Liver (tissue), 9 donors: ENCODE measurements around the gene SALL1. TPM values are rescaled to one million over a fixed set of nuclear protein-coding genes. Genes with fewer than 3 reads are reported as not detected.

ENCODE experiments used
- DNase-seq: peaks from one replicate; pipeline ENCODE4 v3.0.0-alpha.2; 2017; ENCODE audit warnings: low spot score
- H3K27ac ChIP-seq, 2 donors: one replicate each; pipeline ENCODE4 v1.7.0; 2013; ENCODE audit warnings: inconsistent platforms in 2 of 2, low read length in 2 of 2, control low read depth in 1 of 2, low read depth in 1 of 2, mild to moderate bottlenecking in 1 of 2
- H3K27me3 ChIP-seq, 4 donors: one replicate each; pipeline versions ENCODE4 v1.6.1 to v1.7.0; 2013; ENCODE audit warnings: low read length in 3 of 4, inconsistent platforms in 1 of 4, mild to moderate bottlenecking in 1 of 4, moderate library complexity in 1 of 4; ENCODE audit not compliant: control insufficient read depth in 4 of 4, insufficient read depth in 4 of 4
- H3K36me3 ChIP-seq, 4 donors: one replicate each; pipeline versions ENCODE4 v1.6.1 to v1.7.0; 2013; ENCODE audit warnings: low read length in 3 of 4, mild to moderate bottlenecking in 3 of 4, low read depth in 1 of 4, moderate library complexity in 1 of 4; ENCODE audit not compliant: control insufficient read depth in 4 of 4, insufficient read depth in 3 of 4
- H3K4me1 ChIP-seq, 4 donors: one replicate each; pipeline versions ENCODE4 v1.6.1 to v1.7.0; 2013; ENCODE audit warnings: low read length in 3 of 4, mild to moderate bottlenecking in 3 of 4, moderate library complexity in 1 of 4; ENCODE audit not compliant: control insufficient read depth in 4 of 4, insufficient read depth in 4 of 4
- H3K4me3 ChIP-seq, 3 donors: one replicate each; pipeline versions ENCODE4 v1.6.1 to v1.7.0; 2013; ENCODE audit warnings: low read length in 3 of 3, control low read depth in 1 of 3, low read depth in 1 of 3, mild to moderate bottlenecking in 1 of 3
- H3K9ac ChIP-seq, 2 donors: one replicate each; pipeline ENCODE4 v1.7.0; 2013; ENCODE audit warnings: low read length in 2 of 2, mild to moderate bottlenecking in 2 of 2, moderate library complexity in 2 of 2, control low read depth in 1 of 2, low read depth in 1 of 2
- H3K9me3 ChIP-seq, 4 donors: one replicate each; pipeline versions ENCODE4 v1.6.1 to v1.7.0; 2013; ENCODE audit warnings: low read length in 3 of 4; ENCODE audit not compliant: control insufficient read depth in 4 of 4
- ATF3 ChIP-seq: IDR thresholded peaks from 2 replicates; pipeline ENCODE4 v1.6.1; 2016; ENCODE audit warnings: antibody characterized with exemption
- CTCF ChIP-seq: fragments of 150-350 bp; IDR thresholded peaks from 2 replicates; pipeline ENCODE4 v1.5.1; 2017; ENCODE audit warnings: improper control_type of control experiment, low read depth, low read length; ENCODE audit not compliant: missing input control
- EGR1 ChIP-seq, 2 donors: IDR thresholded peaks; 2 replicates each; pipeline ENCODE4 v1.6.1; 2016 to 2018; ENCODE audit warnings: antibody characterized with exemption in 2 of 2, low read depth in 2 of 2
- FOXA1 ChIP-seq: IDR thresholded peaks from 2 replicates; pipeline ENCODE4 v1.6.1; 2016; ENCODE audit warnings: antibody characterized with exemption
- FOXA2 ChIP-seq: IDR thresholded peaks from 2 replicates; pipeline ENCODE4 v1.6.1; 2016; ENCODE audit warnings: antibody characterized with exemption
- GABPA ChIP-seq, 2 donors: IDR thresholded peaks in 1 of 2; conservative IDR thresholded peaks in 1 of 2; 2 replicates each; pipeline ENCODE4 v1.6.1; 2016; ENCODE audit warnings: antibody characterized with exemption in 2 of 2, mild to moderate bottlenecking in 1 of 2, moderate library complexity in 1 of 2
- HNF4A ChIP-seq, 2 donors: conservative IDR thresholded peaks; 2 replicates each; pipeline ENCODE4 v1.6.1; 2016; ENCODE audit warnings: antibody characterized with exemption in 2 of 2, mild to moderate bottlenecking in 2 of 2
- HNF4G ChIP-seq: IDR thresholded peaks from 2 replicates; pipeline ENCODE4 v1.6.1; 2016; ENCODE audit warnings: antibody characterized with exemption
- JUND ChIP-seq, 2 donors: IDR thresholded peaks; 2 replicates each; pipeline ENCODE4 v1.6.1; 2016; ENCODE audit warnings: antibody characterized with exemption in 2 of 2
- MAX ChIP-seq: IDR thresholded peaks from 2 replicates; pipeline ENCODE4 v1.6.1; 2016; ENCODE audit warnings: antibody characterized with exemption
- NR2F2 ChIP-seq: IDR thresholded peaks from 2 replicates; pipeline ENCODE4 v1.6.1; 2016; ENCODE audit warnings: antibody characterized with exemption
- RAD21 ChIP-seq, 2 donors: IDR thresholded peaks; 2 replicates each; pipeline ENCODE4 v1.6.1; 2016; ENCODE audit warnings: antibody characterized with exemption in 2 of 2, mild to moderate bottlenecking in 2 of 2
- REST ChIP-seq: IDR thresholded peaks from 2 replicates; pipeline ENCODE4 v1.6.1; 2016; ENCODE audit warnings: antibody characterized with exemption, mild to moderate bottlenecking
- RXRA ChIP-seq, 2 donors: IDR thresholded peaks; 2 replicates each; pipeline ENCODE4 v1.6.1; 2017 to 2018; ENCODE audit warnings: antibody characterized with exemption in 2 of 2, mild to moderate bottlenecking in 1 of 2
- SP1 ChIP-seq: IDR thresholded peaks from 2 replicates; pipeline ENCODE4 v1.6.1; 2018; ENCODE audit warnings: antibody characterized with exemption, mild to moderate bottlenecking
- TAF1 ChIP-seq: conservative IDR thresholded peaks from 2 replicates; pipeline ENCODE4 v1.6.1; 2016; ENCODE audit warnings: antibody characterized with exemption, mild to moderate bottlenecking
- YY1 ChIP-seq: IDR thresholded peaks from 2 replicates; pipeline ENCODE4 v1.6.1; 2016; ENCODE audit warnings: antibody characterized with exemption, mild to moderate bottlenecking
- ZBTB33 ChIP-seq: IDR thresholded peaks from 2 replicates; pipeline ENCODE4 v1.6.1; 2016; ENCODE audit warnings: antibody characterized with exemption
- WGBS: extraction: QIAGEN DNeasy Blood & Tissue Kit; methylation state at CpG from one replicate; pipeline ENCODE4 v1.1.7; 2013; 5-methylcytosine and 5-hydroxymethylcytosine counted together
- polyA plus RNA-seq, 2 donors: library from polyadenylated mRNA; stranded (reverse) in 1 of 2; unstranded in 1 of 2; fragments of 200-250 nt in 1 of 2; fragments of >200 nt in 1 of 2; fragmentation: Nextera tagmentation in 1 of 2; extraction: Ambion mirVana in 1 of 2; gene quantifications; one replicate each; pipeline versions ENCODE4 v1.2.1 to v1.2.3, GENCODE V29; 2013 to 2015
- total RNA-seq, 2 donors: library from RNA; depleted of rRNA; stranded (reverse); fragments of >200 nt; gene quantifications; one replicate each; pipeline ENCODE4 v1.2.3, GENCODE V29; 2014
- donor health status: healthy.
- donor health status: healthy.
- donor health status: healthy.
- donor health status: healthy.
- donor health status: healthy.

The SALL1 gene
- total and polyA plus RNA-seq, 4 donors: 1.8 to 13.4 (median 11.7) TPM

- TF ChIP-seq HNF4A (conservative IDR thresholded peaks at IDR 0.05): peak; percentile 92 to 94
- TF ChIP-seq TAF1: peak; percentile 48
These were observed 30.2 kb downstream of the SALL1 start (continued) for GRCh38 chr16:51120730-51121347.

- peaks cover 2 to 80% (median 47%) of the 10 kb centered on the region in 4 donors for H3K4me1 ChIP-seq
- H3K9me3 ChIP-seq: no peaks in the 10 kb centered on the region
- H3K4me3 ChIP-seq: peak overlapping the region in 2 of 3 donors; percentile 20 to 39
- peak overlapping the region; percentile 32 to 80 for H3K27ac ChIP-seq
- DNase-seq: no peak
- WGBS: 34% methylated on average over 6 of the region's 6 CpGs
- H3K36me3 ChIP-seq: no peaks in the 10 kb centered on the region
- H3K27me3 ChIP-seq: no peaks in the 10 kb centered on the region
- peak overlapping the region; percentile 44 to 54 for H3K9ac ChIP-seq
- TF ChIP-seq EGR1 (IDR thresholded peaks at IDR 0.05; ENCODE audit: low read depth in 2 of 2) (no peak), REST (no peak), HNF4A (conservative IDR thresholded peaks at IDR 0.05) (peak; percentile 49 to 59), FOXA2 (no peak), YY1 (no peak), GABPA (IDR thresholded peaks at IDR 0.05 in 1 of 2, conservative IDR thresholded peaks at IDR 0.05 in 1 of 2) (no peak), JUND (IDR thresholded peaks at IDR 0.05) (peak; percentile 7 to 9), MAX (no peak), TAF1 (no peak), RAD21 (IDR thresholded peaks at IDR 0.05) (peak in 1 of 2 donors; percentile 36), ATF3 (no peak), HNF4G (no peak), NR2F2 (no peak), RXRA (IDR thresholded peaks at IDR 0.05) (peak in 1 of 2 donors; percentile 16), FOXA1 (no peak), ZBTB33 (peak; percentile 26), SP1 (peak; percentile 7), CTCF (no peak)
These were observed 30.9 kb downstream of the SALL1 start for GRCh38 chr16:51119973-51120729.
